ENCODE data around the gene CLCN7.

DNA sequence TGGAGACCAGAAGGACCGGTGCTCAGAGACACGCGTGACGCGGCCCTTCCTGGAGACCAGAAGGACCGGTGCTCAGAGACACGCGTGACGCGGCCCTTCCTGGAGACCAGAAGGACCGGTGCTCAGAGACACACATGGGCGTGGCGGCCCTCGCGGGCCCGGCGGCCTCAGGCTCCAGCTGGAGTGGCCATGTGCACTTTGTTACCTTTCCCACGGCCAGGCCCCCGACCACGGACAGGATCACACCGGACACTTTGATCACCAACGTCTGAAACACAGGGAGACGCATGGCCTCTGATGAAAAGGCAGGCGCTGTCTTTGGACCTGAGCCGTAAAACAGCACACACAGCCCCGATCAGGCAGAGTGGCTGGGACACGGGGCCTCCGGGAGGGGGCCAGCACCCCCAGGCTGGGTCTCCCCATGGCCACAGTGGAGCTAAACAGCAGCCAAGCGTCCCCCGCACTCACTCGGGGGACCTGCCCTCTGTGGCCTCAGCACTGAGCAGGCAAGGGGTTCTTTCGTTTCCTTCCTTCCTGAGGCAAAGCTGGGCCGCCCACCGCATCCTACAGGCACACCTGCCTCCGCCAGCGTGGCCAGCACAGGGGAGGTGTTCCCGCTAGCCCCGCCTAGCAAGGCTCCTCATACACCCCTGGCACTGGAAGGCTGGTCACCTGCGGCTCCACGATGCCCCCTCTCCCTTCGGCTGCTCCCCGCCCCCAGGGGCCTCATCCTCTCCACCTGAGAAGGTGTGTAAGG, 17.2 kb downstream of the CLCN7 start:
- TF ChIP-seq, protein P1, sequence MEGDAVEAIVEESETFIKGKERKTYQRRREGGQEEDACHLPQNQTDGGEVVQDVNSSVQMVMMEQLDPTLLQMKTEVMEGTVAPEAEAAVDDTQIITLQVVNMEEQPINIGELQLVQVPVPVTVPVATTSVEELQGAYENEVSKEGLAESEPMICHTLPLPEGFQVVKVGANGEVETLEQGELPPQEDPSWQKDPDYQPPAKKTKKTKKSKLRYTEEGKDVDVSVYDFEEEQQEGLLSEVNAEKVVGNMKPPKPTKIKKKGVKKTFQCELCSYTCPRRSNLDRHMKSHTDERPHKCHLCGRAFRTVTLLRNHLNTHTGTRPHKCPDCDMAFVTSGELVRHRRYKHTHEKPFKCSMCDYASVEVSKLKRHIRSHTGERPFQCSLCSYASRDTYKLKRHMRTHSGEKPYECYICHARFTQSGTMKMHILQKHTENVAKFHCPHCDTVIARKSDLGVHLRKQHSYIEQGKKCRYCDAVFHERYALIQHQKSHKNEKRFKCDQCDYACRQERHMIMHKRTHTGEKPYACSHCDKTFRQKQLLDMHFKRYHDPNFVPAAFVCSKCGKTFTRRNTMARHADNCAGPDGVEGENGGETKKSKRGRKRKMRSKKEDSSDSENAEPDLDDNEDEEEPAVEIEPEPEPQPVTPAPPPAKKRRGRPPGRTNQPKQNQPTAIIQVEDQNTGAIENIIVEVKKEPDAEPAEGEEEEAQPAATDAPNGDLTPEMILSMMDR (conservative IDR thresholded peaks at IDR 0.05), result no peak
- no peak for TF ChIP-seq ZFX (IDR thresholded peaks at IDR 0.05)

Measured in C4-2B (cell line).